ENCODE data around the gene ANKRD31.
A peak's percentile ranks its signal among the peaks of the same experiment; 100 is the strongest.

Gene ANKRD31

GRCh38 chr5:75058986-75059535, 177.6 kb downstream of the ANKRD31 start:
- Mint-ChIP-seq H3K9me3 (no peaks in the 10 kb centered on the region), H3K27me3 (ENCODE audit: low read depth) (peaks cover 50% of the 10 kb centered on the region), H3K4me3 (no peak overlapping the region), H3K27ac (no peak overlapping the region), H3K36me3 (ENCODE audit: low read depth) (no peaks in the 10 kb centered on the region), H3K4me1 (peaks cover 8% of the 10 kb centered on the region)
- no peak for TF ChIP-seq CTCF (IDR thresholded peaks at IDR 0.05; ENCODE audit: unreplicated experiment in 3 of 3)

- Mint-ChIP-seq H3K36me3 (ENCODE audit: low read depth) (no peaks in the 10 kb centered on the region), H3K4me3 (no peak overlapping the region), H3K27me3 (ENCODE audit: low read depth) (peaks cover 55% of the 10 kb centered on the region), H3K27ac (no peak overlapping the region), H3K4me1 (peaks cover 12% of the 10 kb centered on the region), H3K9me3 (no peaks in the 10 kb centered on the region)
- TF ChIP-seq CTCF (IDR thresholded peaks at IDR 0.05; ENCODE audit: unreplicated experiment in 3 of 3): no peak
Observed at GRCh38 chr5:75057561-75057960, 179.1 kb downstream of the ANKRD31 start.

GRCh38 chr5:75055727-75056144, 180.9 kb downstream of the ANKRD31 start:
- no peaks in the 10 kb centered on the region for H3K9me3 Mint-ChIP-seq
- TF ChIP-seq CTCF (IDR thresholded peaks at IDR 0.05; ENCODE audit: unreplicated experiment in 3 of 3): no peak
- no peak overlapping the region for H3K27ac Mint-ChIP-seq
- H3K36me3 Mint-ChIP-seq (ENCODE audit: low read depth): no peaks in the 10 kb centered on the region
- H3K4me3 Mint-ChIP-seq: peak overlapping the region; percentile 26 to 77 (median 40)
- H3K4me1 Mint-ChIP-seq: peaks cover 20% of the 10 kb centered on the region
- peaks cover 73% of the 10 kb centered on the region for H3K27me3 Mint-ChIP-seq (ENCODE audit: low read depth)

- H3K27me3 Mint-ChIP-seq (ENCODE audit: low read depth): peaks cover 77% of the 10 kb centered on the region
- H3K4me3 Mint-ChIP-seq: peak overlapping the region; percentile 88 to 93 (median 90)
- H3K36me3 Mint-ChIP-seq (ENCODE audit: low read depth): no peaks in the 10 kb centered on the region
- peaks cover 20% of the 10 kb centered on the region for H3K4me1 Mint-ChIP-seq
- TF ChIP-seq CTCF (IDR thresholded peaks at IDR 0.05; ENCODE audit: unreplicated experiment in 3 of 3): no peak
- H3K27ac Mint-ChIP-seq: peak overlapping the region in 2 of 3 experiments; percentile 67 to 79
- no peaks in the 10 kb centered on the region for H3K9me3 Mint-ChIP-seq
Observed at GRCh38 chr5:75054134-75054930, 182.3 kb downstream of the ANKRD31 start.

GRCh38 chr5:75053304-75054133, 183.2 kb downstream of the ANKRD31 start:
- Mint-ChIP-seq H3K4me3 (peak overlapping the region; percentile 88 to 93 (median 90)), H3K27ac (peak overlapping the region in 2 of 3 experiments; percentile 67 to 79), H3K4me1 (peaks cover 20% of the 10 kb centered on the region), H3K9me3 (no peaks in the 10 kb centered on the region), H3K36me3 (ENCODE audit: low read depth) (no peaks in the 10 kb centered on the region), H3K27me3 (ENCODE audit: low read depth) (peaks cover 75% of the 10 kb centered on the region)
- TF ChIP-seq CTCF (IDR thresholded peaks at IDR 0.05; ENCODE audit: unreplicated experiment in 3 of 3): peak in 2 of 3 experiments; percentile 1 to 6

Data from nephron (organoid).